ENCODE measurements around the gene VPS11.
A peak's percentile ranks its signal among the peaks of the same experiment; 100 is the strongest.
"Not testable (repeated sequence)": the region's sequence is repeated elsewhere in the genome, so short reads cannot be mapped to it uniquely, and the experiment has no call there.

Gene VPS11

GRCh38 chr11:119103161-119103664, 35.6 kb downstream of the VPS11 start:
- not testable (repeated sequence) for DNase-seq (ENCODE audit: low read depth in 2 of 2)

- no peak for DNase-seq (ENCODE audit: low read depth in 2 of 2)
Observed at GRCh38 chr11:119103793-119104192, 36.2 kb downstream of the VPS11 start.

GRCh38 chr11:119106564-119107537, 39.2 kb downstream of the VPS11 start, which contains the start of gene C2CD2L:
C2CD2L (plus strand) TSS chr11:119107344; CDS start chr11:119107742, 398 bp downstream.
- DNase-seq (ENCODE audit: low read depth in 2 of 2), result peak; percentile 63 to 76

GRCh38 chr11:119107538-119108145, 40.0 kb downstream of the VPS11 start:
- DNase-seq (ENCODE audit: low read depth in 2 of 2), result no peak

- no peak for DNase-seq (ENCODE audit: low read depth in 2 of 2)
Observed at GRCh38 chr11:119108146-119108856, 40.7 kb downstream of the VPS11 start.

GRCh38 chr11:119108857-119109221, 41.2 kb downstream of the VPS11 start:
- DNase-seq (ENCODE audit: low read depth in 2 of 2), result no peak

GRCh38 chr11:119109843-119110242, 42.2 kb downstream of the VPS11 start:
- DNase-seq (ENCODE audit: low read depth in 2 of 2), result no peak

GRCh38 chr11:119110439-119110838, 42.8 kb downstream of the VPS11 start:
- no peak for DNase-seq (ENCODE audit: low read depth in 2 of 2)

- DNase-seq (ENCODE audit: low read depth in 2 of 2), result no peak
Observed at GRCh38 chr11:119111361-119111925, 43.8 kb downstream of the VPS11 start.

GRCh38 chr11:119112314-119113020, 44.8 kb downstream of the VPS11 start:
- DNase-seq (ENCODE audit: low read depth in 2 of 2), result no peak

- DNase-seq (ENCODE audit: low read depth in 2 of 2), result no peak
Observed at GRCh38 chr11:119113716-119114115, 46.1 kb downstream of the VPS11 start.

GRCh38 chr11:119114351-119114750, 46.7 kb downstream of the VPS11 start:
- no peak for DNase-seq (ENCODE audit: low read depth in 2 of 2)

GRCh38 chr11:119115484-119116234, 48.0 kb downstream of the VPS11 start:
- no peak for DNase-seq (ENCODE audit: low read depth in 2 of 2)

- no peak for DNase-seq (ENCODE audit: low read depth in 2 of 2)
Observed at GRCh38 chr11:119116235-119116594, 48.6 kb downstream of the VPS11 start.

GRCh38 chr11:119116601-119117000, 49.0 kb downstream of the VPS11 start:
- DNase-seq (ENCODE audit: low read depth in 2 of 2), result no peak

GRCh38 chr11:119117004-119117706, 49.5 kb downstream of the VPS11 start:
- no peak for DNase-seq (ENCODE audit: low read depth in 2 of 2)

- no peak for DNase-seq (ENCODE audit: low read depth in 2 of 2)
Observed at GRCh38 chr11:119118227-119118626, 50.6 kb downstream of the VPS11 start.

GRCh38 chr11:119118946-119119345, 51.3 kb downstream of the VPS11 start:
- no peak for DNase-seq (ENCODE audit: low read depth in 2 of 2)

- DNase-seq (ENCODE audit: low read depth in 2 of 2), result peak; percentile 55 to 58
Observed at GRCh38 chr11:119120639-119121007, 53.0 kb downstream of the VPS11 start.
